ENCODE measurements around the gene GLT6D1. TPM values are rescaled to one million over a fixed set of nuclear protein-coding genes. Genes with fewer than 3 reads are reported as not detected.

The GLT6D1 gene
- total RNA-seq, 1 donor: not detected

DNA sequence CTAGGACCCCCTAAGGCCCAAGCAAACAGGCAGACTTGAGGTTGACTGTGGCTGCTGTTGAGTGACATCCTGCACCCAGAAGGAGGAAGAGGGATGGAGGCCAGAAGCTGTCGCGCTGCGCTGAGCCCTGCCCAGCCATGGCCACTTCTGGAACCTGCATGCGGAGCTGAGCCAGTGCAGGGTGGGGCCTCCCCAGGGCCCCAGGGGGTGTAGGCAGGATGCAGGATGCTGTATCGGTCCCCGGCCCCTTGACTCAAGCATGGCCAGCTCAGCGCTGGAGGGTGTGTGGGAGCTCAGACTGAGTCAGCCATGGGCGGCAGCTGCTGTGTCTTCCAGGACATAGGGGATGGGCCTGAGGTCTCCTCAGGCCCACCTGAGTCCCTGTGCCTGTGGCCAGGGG lies 26.9 kb downstream of the GLT6D1 start:
- TF ChIP-seq, protein P1, sequence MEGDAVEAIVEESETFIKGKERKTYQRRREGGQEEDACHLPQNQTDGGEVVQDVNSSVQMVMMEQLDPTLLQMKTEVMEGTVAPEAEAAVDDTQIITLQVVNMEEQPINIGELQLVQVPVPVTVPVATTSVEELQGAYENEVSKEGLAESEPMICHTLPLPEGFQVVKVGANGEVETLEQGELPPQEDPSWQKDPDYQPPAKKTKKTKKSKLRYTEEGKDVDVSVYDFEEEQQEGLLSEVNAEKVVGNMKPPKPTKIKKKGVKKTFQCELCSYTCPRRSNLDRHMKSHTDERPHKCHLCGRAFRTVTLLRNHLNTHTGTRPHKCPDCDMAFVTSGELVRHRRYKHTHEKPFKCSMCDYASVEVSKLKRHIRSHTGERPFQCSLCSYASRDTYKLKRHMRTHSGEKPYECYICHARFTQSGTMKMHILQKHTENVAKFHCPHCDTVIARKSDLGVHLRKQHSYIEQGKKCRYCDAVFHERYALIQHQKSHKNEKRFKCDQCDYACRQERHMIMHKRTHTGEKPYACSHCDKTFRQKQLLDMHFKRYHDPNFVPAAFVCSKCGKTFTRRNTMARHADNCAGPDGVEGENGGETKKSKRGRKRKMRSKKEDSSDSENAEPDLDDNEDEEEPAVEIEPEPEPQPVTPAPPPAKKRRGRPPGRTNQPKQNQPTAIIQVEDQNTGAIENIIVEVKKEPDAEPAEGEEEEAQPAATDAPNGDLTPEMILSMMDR (IDR thresholded peaks at IDR 0.05; ENCODE audit: insufficient read depth, low read depth, low read length): no peak
- DNase-seq (ENCODE audit: low read depth): no peak
- no peak overlapping the region for H3K4me3 ChIP-seq (ENCODE audit: low read depth, low read length)

DNA sequence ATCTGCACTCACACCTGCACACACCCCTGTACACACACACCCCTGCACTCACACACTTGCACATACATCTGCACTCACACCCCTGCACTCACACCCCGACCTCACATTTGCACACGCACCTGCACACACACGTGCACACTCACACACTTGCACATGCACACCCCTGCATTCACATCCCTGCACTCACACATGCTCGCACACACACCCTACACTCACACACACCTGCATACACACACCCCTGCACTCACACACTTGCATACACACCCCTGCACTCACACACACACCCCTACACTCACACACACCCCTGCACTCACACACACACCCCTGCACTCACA lies 27.5 kb downstream of the GLT6D1 start:
- H3K4me3 ChIP-seq (ENCODE audit: low read depth, low read length): no peak overlapping the region
- no peak for DNase-seq (ENCODE audit: low read depth)
- TF ChIP-seq, protein P1 (IDR thresholded peaks at IDR 0.05; ENCODE audit: insufficient read depth, low read depth, low read length): no peak

DNA sequence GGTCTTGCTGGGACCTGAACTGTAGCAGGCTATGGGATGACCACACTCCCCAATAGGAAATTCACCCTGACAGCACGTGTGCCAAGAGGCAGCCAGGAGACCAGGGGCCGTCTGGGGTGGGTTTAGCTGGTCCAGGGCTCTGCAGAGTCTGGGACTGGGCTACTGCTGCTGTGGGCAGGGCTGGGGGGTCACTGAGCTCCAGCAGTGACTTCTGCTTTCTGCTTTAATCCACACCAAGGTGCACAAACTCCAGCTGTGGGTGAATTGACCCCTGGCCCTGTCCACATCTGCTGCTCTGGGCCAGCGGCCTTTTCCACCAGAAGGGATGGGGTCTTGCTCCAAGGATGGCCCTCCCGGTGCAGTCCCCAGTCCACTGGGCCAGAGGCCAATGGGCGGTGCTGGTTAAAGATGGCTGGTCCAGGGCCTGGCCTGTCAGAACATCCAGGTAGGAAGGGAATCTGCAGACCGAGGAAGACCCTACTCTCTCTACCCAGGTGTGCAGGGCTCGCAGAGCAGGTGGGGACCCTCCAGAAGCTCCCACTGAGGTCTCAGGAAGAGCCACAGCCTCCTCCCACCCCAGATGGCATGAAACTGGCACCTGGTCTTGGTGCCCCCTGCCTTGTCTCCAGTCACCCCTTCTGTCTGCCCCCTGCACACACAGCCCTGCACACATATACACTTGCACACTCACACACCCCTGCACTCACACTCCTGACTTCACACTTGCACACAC lies 28.0 kb downstream of the GLT6D1 start:
- no peak overlapping the region for H3K4me3 ChIP-seq (ENCODE audit: low read depth, low read length)
- TF ChIP-seq, protein P1 (IDR thresholded peaks at IDR 0.05; ENCODE audit: insufficient read depth, low read depth, low read length): no peak
- DNase-seq (ENCODE audit: low read depth): no peak

DNA sequence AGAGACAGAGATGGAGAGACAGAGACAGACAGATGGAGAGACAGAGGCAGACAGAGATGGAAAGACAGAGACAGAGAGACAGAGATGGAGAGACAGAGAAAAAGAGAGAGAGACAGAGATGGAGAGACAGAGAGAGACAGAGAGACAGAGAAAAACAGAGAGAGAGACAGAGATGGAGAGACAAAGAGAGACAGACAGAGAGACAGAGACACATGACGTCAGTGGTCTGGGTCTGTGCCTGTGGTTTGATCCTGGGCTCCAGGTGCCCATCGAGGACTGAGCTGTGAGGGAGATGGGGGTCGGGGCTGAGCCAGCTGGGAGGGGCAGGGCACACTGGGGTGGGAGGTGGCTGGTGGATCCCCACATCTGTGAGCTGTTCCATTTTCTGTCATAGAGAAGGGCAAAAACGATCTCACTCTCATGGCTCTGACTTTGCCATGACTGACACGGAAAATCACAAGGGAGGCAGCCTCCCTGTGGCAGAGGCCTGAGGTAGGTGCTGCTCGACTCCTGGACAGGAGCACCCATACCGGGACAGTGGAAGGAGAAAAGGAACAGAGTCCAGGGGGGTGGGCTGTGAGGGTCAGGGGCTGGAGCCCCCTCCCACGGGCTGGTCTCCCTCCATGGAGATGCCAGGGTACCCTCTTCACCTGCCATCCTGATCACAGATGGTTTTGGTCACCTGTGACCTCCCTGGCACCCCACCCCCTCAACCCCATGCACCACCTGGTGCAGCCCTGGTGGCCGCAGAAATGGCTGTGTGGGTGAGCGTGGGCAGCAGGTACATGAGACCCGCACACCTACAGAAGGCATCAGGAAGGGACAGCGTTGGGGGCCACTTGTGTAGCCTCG lies 28.8 kb downstream of the GLT6D1 start:
- no peak for DNase-seq (ENCODE audit: low read depth)
- no peak overlapping the region for H3K4me3 ChIP-seq (ENCODE audit: low read depth, low read length)
- TF ChIP-seq, protein P1 (IDR thresholded peaks at IDR 0.05; ENCODE audit: insufficient read depth, low read depth, low read length): no peak

DNA sequence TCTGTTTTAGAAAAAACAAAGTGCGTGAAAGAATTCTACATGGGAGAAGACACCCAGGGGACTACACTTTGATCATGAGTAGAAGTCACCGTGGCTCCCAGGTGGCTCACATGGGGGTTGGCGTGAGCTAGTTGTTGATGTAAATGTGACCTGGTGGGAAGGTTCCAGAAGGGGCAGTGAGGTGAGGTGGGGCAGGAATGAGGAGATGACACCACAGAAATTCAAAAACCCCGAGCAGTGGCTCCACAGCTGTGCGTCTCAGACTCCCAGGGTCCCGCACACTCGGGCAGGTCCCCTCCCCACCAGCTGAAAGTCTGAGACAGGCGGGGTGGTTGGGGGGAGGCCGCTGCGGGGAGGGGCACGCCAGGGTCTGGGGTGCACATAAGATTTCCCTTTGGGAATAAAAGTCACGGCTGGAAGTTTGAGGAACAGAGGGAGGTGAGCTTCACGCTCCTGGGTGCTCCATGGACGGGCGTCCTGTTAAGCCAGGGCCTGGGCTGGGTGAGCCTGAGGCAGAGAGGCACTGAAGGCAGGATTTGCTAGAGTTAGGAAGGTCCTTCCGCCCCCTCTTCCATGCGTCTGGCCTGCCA lies 29.9 kb downstream of the GLT6D1 start:
- no peak for DNase-seq (ENCODE audit: low read depth)
- H3K4me3 ChIP-seq (ENCODE audit: low read depth, low read length): no peak overlapping the region
- TF ChIP-seq, protein P1 (IDR thresholded peaks at IDR 0.05; ENCODE audit: insufficient read depth, low read depth, low read length): no peak

DNA sequence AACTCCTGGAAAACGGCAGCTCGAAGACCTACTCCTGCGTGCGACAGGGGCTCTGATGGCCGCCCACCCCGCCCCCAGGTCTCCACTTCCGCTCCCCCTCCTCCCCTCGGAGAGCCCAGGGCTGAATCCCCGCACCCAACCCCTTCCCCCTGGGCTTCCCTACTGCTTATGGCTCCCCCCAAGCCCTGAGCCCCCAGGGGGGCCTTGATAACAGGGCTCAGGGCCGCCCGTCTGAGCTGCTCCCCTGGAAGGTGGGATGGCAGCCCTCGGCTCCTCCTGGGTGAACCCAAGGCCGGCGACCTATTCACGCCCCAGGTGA lies 30.4 kb downstream of the GLT6D1 start:
- TF ChIP-seq, protein P1 (IDR thresholded peaks at IDR 0.05; ENCODE audit: insufficient read depth, low read depth, low read length): no peak
- H3K4me3 ChIP-seq (ENCODE audit: low read depth, low read length): no peak overlapping the region
- no peak for DNase-seq (ENCODE audit: low read depth)

All from fibroblast of villous mesenchyme (primary cell).